ENCODE data around the gene TEP1.

- no peak for TF ChIP-seq RAD21 (conservative IDR thresholded peaks at IDR 0.05)
- no peak for TF ChIP-seq CTCF (IDR thresholded peaks at IDR 0.05; ENCODE audit: poor library complexity, severe bottlenecking)
- no peak for TF ChIP-seq TAF1 (IDR thresholded peaks at IDR 0.05; ENCODE audit: low read depth)
- TF ChIP-seq POLR2AphosphoS5 (IDR thresholded peaks at IDR 0.05) = no peak
- no peak for TF ChIP-seq EP300 (conservative IDR thresholded peaks at IDR 0.05; ENCODE audit: poor library complexity, severe bottlenecking)
Observed at GRCh38 chr14:20386276-20386855, 26.9 kb downstream of the TEP1 start.

Data from neural cell (in vitro differentiated cells).